SKM-1 (cell line): ENCODE measurements around the gene CFAP210.
"Not testable (repeated sequence)": the region's sequence is repeated elsewhere in the genome, so short reads cannot be mapped to it uniquely, and the experiment has no call there.

Experiments
- DNase-seq: peaks from one replicate; lab custom pipeline; 2025; ENCODE audit not compliant: unreplicated experiment; lab: John Stamatoyannopoulos, UW

The CFAP210 gene

DNA sequence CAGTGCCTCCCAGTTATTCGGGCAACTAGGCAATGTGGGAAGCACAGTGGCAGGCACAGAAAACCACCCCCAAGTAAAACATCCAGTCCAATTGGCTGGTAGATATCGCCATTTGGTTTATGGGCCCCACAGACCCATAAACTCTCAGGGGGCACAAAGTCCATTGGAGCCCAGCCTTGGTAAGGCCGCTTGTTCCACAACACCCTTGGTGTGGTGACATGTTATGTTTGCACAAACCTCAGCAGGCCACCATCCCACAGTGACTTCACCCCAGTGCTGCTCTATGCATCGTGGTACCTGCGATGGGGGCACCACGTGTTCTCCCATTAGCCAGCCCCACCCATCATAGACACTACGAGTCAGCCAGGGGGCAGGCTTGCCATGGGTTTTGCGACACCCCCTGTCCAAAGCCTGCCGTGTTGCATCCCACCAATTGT is 18.6 kb upstream of the CFAP210 start:
- no peak for DNase-seq

DNA sequence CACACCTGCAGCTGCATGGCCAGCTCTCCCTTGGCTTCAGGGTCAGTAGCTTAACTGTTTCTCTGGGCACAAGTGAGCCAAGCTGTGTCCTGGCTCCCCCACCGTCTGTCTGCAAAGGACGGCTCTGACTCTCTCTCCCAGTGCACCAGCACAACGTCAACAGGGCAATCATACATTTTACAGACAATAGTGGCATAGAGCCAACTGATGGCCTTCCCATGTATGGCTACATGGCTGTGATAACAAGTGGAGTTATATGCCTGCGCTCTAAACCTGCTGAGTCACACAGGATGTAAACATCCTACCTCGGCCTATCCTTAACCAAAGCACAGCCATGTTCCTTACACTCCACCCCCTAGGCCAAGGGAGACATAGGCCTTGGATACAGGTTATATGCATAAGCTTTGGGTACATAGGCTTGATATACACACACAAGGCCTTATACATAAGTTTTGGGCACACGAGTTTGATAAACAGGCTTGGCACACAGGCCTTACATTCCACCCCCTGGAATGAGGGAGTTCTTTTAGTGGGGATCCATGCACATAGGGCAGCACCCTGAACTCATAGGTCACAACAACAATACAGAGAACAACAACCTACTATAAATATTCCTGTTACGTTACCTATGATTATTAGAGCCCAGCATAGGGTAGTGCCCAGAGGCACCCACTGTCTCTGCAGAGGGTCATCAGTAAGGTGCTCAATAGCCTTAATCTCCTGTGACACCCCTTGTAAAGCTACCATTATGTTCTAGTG is 17.7 kb upstream of the CFAP210 start:
- DNase-seq, result no peak

DNA sequence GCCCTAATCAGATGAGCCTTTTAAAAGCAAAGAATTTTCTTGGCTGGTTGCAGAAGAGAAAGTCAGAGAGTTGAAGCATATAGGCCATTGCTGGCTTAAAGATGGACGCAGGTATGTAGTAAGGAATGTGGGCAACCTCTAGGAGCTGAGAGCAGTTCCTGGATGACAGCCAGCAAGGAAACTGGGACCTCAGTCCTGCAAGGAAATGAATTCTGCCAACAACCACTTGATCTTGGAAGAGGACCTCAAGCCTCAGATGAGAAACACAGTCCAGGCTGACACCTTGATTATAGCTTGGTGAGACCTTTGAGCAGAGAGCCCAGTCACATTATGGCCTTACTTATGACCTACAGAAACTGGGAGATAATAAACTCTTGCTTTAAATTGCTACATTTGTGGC is 15.8 kb upstream of the CFAP210 start:
- DNase-seq, result no peak

DNA sequence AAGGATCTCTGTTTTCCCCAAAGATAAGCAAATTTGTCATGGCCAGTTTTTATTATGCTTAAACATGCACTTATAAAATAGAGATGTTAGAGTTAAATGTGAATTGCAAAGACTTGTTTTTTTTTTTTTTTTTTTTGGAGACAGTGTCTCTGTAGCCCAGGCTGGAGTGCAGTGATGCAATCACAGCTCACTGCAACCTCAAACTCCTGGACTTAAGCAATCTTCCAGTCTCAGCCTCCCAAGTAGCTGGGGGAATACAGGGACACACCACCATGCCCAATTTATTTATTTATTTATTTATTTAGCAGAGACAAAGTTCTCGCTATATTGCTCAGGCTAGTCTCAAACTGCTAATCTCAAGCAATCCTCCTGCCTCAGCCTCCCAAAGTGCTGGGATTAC is 15.1 kb upstream of the CFAP210 start:
- no peak for DNase-seq

DNA sequence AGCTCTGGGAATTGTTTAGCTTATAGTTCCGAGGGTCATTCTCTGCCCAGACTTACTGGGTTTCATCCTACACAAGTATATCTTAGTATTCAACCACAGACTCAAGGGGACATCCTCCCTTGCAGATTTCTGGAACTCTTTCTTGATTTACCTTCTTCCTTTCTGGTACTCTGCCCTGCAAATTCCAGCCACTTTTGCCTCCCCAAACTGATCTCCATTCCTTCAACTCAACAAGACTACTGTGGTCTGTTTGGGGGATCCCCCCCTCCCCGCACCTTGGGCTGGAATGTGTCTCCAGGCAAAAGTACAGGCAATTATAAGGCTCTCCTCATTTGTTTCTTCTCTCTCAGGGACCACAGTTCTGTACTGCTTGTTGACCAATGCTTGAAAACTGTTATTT is 13.4 kb upstream of the CFAP210 start:
- DNase-seq, result no peak

DNA sequence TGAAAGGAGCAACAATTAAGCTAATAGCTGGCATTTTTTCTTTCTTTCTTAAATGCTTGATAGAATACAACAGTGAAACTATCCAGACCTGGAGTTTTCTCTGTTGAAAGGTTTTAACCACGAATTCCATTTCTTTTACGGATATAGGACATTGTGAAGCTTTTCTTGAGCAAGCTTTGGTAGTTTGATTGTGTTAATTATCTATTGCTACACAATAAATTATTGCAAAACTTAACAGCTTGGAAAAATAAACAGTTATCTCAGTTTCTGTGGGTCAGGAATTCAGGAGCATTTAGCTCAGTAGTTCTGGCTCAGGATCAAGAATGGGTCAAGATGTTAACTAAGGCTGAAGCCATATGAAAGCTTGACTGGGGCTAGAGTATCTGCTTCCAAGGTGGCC is 11.7 kb upstream of the CFAP210 start:
- no peak for DNase-seq

DNA sequence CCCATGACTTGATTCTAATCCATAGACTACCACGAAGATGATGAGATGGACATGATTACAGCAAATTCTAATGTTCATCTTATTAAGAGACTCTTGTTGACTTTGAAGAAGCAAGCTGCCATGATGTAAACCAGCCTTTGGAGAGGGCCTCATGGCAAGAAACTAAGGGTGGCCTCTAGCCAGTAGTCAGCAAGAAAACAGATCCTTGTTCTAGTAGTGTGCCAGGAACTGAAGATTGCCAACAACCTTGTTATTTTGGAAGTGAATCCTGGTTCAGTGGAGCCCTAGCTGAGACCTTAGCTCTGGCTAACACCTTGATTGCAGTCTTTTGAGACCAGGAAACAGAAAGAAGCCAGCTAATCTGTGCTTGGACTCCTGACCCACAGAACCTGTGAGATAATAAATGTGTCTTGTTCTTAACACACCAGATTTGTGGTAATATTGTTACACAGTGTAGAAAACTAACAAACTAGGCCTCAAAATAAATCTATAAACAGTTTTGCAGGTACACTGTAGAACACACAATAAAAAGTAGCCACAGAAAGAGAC is 10.0 kb upstream of the CFAP210 start:
- DNase-seq, result no peak

DNA sequence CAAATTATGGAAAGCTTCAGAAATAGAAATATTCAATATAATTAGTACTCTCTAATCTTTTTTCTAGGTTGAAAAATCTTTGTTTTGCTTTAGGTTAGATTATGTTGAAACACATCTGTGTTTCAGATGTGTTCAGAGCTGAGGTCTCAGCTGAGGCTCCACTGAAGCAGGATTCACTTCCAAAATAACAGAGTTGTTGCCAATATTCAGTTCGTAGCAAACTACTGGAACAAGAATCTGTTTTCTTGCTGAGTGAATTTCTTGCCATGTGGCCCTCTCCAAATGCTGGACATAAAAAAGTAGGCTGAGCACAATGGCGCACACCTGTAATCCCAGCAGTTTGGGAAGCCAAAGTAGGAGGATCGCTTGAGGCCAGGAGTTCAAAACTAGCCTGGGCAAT is 8.8 kb upstream of the CFAP210 start:
- no peak for DNase-seq

DNA sequence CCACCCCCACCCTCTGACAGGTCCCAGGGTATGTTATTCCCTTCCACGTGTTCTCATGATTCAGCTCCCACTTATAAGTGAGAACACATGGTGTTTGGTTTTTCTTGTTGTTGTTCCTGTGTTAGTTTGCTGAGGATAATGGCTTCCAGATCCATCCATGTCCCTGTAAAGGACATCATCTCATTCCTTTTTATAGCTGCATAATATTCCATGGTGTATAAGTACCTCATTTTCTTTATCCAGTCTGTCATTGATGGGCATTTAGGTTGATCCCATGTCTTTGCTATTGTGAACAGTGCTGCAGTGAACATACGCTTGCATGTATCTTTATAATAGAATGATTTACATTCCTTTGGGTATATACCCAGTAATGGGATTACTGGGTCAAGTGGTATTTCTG is 5.0 kb upstream of the CFAP210 start:
- not testable (repeated sequence) for DNase-seq

DNA sequence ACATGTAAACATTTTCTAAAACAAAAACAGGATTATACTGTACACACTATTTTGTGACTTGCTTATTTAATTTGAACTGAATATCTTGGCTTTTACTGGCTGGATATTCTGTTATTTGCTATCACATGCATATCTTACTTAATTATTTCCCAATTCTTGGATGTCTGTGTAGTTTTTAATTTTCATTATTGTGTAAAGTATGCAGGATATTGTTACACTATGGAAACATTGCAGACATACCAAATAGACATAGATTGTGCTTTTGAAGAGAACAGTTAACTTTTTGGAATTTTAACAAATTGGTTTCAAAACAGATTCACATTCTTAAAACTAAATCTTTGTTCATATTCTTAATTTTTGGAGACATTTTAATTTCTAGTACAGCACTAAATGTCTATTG is 2.2 kb upstream of the CFAP210 start:
- no peak for DNase-seq

DNA sequence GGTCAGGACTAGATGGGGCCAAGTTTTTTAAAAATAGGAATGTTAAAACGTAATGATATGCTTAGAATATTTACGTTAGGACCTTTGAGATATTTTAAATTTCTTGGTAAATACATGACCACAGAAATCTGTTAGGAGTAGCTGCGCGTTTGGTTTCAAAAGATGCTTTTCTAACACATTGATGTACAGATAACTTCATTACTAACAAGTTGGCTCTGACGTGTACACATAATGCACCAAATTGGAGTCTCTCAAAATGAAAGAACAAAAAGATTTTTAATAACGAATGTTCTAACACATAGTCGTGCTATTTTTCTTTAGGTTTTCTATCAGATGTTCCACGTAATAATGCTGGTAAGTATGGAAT is 672 bp upstream of the CFAP210 start:
- no peak for DNase-seq

DNA sequence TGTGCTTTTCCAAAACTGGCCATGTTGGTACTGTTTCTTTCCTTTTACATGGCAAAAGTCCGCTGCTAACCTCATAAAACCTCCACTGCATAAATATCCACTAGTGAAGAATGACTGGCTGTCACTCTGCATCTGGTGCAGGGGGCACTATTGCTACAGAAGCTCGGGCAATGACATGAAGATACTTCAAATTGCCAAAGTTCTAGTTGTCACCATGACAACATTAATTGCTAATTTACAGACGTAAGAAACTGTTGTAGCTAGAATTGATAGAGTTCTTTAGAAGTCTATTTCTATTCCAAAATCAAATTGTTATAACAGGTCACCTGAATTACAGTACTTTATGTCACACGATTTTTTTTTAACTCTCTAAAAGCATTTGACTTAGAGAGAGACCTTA is 845 bp downstream of the CFAP210 start:
- no peak for DNase-seq

DNA sequence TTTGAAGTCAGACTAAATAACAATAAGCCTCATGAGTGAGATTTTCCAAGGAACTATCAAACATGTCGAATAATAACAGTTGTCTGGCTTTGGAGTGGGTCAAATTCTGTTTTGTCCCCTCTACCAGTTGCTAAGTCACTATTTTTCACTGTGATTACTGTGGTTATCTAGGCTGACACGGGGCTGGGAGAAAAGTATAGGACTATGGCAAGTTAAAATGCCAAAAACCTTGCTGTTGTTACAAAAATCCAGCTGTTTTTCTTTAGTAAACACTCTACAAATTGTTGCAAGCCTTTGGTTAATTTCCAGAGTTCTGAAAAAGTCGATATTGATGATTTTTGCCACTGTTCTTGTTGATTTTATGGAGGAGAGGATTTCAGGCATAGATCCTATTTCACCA is 1.5 kb downstream of the CFAP210 start:
- no peak for DNase-seq

DNA sequence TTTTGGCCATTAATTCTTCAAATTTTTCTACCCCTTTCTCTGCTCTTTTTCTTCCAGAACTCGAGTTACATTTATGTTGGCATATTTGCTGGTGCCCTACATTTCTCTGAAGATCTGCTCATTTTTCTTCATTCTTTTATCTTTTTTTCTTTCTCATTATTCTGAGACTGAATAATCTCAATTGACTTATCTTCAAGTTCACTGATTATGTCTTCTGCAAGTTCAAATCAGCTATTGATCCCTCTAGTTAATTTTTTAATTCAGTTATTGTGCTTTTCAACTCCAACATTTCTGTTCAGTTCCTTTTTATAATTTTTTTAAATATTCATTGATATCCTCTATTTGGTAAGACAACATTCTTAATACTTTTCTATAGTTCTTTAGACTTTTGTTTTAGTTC is 3.2 kb downstream of the CFAP210 start:
- DNase-seq, result no peak

DNA sequence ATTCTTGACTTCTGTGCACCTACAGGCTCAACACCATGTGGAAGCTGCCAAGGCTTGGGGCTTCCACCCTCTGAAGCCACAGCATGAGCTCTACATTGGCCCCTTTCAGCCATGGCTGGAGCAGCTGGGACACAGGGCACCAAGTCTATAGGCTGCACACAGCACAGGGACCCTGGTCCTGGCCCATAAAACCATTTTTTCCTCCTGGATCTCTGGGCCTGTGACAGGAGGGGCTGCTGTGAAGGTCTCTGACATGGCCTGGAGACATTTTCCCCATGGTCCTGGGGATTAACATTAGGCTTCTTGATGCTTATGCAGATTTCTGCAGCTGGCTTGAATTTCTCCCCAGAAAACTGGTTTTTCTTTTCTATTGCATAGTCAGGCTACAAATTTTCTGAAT is 6.3 kb downstream of the CFAP210 start:
- not testable (repeated sequence) for DNase-seq

DNA sequence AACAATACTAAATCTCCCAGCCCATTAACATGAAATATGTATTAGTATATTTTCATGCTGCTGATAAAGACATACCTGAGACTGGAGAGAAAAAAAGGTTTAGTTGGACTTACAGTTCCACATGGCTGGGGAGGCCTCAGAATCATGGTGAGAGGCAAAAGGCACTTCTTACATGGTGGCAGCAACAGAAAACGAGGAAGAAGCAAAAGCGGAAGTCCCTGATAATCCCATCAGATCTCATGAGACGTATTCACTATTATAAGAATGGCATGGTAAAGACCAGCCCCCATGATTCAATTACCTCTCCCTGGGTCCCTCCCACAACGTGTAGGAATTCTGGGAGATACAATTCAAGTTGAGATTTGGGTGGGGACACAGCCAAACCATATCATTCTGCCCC is 7.4 kb downstream of the CFAP210 start:
- not testable (repeated sequence) for DNase-seq

DNA sequence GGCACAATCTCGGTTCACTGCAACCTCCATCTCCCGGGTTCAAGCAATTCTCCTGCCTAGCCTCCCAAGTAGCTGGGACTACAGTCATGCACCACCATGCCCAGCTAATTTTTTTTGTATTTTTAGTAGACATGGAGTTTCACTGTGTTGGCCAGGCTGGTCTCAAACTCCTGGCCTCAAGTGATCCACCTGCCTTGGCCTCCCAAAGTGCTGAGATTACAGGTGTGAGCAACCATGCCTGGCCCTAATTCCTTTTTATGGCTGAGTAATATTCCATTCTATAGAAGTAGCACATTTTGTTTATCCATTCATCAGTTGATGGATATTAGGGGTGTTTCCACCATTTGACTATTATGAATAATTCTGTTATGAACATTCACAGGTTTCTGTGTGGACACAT is 9.5 kb downstream of the CFAP210 start:
- DNase-seq, result not testable (repeated sequence)

DNA sequence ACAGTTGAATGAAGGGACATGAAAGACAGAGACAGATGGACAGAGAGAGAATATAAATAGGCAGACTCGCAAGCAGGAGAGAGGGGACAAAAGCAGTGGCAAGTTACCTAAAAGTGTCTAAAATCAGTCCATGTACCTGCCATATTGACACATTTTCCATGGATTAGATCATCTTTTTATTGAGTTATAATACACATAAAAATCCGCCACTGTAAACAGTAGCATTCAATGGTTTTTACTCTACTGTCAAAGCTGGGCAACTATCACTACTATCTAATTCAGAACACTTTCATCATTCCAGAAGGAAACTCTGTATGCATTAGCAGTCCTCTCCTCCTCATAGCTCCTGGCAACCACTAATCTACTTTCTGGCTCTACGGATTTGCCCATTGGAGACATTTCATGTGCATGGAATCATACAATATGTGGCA is 10.1 kb downstream of the CFAP210 start:
- DNase-seq, result no peak

DNA sequence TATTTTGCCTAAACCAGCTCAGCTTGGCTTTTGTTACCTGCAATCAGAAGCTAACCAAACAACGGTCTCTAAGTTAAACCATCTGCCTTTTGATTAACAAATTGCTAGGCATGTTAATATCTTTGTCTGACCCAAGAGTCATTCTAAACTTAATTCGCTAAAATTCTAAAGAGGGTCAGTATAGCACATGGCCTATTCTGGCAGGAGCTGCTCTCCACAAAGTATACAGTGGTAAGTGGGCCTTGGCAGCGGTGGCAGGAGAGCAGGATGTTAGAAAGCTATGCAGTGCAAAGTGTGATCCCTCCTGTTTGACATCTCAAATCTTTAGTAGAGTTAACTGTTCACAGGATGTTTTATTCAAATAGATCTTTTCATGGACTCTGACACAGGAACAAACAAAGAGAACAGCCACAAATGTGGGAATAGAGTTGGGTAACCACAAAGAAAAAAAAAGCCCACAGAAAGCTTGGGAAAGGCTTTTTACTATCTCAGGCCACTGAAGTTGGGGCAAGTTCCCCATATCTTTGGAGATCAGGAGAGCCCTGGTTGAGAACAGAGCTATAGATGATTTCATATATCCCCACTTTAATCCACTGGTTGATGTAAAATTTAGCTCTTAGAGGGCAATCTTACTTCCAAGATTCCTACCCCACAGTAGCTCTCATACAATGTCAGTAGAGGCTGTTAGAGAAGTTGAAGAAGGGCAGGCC is 10.6 kb downstream of the CFAP210 start:
- no peak for DNase-seq

DNA sequence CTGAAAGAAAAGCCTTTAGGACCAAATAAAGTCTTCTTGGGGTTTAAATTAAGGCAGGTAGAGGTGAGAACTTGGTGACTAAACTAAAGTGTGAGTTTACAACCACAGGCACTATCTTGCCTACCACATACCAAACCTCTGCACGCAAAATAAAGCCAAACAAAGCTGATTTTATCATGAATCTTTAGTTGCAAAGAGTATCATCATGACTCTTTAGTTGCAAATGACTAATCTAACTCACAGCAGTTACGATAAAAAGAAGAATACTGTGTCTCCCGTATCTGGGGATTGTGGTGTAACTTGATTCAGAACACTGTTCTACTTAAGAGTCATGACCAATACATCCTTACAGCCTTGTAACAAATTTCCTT is 11.2 kb downstream of the CFAP210 start:
- no peak for DNase-seq

DNA sequence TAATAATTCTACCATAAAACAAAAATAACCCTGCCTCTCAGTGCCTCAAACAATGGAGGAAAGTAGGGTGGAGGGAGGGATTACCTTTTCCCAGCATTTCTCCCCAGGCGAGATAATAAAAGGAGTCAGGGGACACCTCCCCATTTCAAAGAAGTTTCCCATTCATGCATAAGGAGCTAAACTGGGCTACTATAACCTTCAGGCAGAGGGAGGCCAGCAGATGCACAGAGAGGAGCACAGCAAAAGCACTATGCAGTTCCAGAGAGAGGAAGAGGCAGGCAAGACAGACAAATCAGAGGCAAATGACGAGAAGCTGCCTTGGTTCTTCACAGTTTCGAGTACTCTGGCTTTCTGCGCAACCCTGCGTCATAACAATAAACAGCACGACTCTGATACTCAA is 17.4 kb downstream of the CFAP210 start:
- no peak for DNase-seq

DNA sequence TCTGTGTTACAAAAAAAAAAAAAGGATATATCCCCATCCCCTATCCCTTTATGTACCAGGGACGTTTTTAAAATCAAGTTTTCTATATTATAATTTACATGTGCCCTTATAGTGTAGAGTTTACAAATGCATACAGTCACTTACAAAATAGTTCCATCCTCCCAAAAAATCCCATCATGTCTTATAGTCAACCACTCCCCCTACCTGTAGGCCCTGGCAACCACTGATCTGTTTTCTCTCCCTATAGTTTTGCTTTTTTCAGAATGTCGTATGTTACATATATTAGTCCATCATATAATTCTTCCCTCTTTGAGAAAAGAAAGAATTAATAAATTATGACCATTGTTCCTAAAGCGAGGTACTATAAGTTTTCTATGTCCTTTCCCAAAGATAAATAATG is 17.8 kb downstream of the CFAP210 start:
- DNase-seq, result no peak

DNA sequence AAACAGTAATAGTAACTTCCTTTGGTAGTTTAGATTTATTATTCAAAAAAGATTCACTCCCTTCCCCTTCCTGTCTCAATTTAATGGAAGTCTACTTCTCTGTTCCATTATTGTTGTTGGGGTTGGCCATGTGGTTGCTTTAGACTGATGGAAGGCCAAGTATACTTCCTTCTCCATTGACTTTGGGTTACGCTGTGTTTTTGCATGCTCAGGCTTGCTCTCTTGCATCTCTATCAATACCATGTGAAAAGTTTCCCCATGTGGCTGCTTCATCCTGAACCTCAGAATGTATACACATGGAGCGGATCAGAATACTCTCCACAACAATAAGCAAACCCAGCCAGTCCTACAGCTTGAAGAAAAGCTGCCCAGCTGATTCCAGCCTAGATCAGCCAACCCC is 20.3 kb downstream of the CFAP210 start:
- no peak for DNase-seq
